MM.1S (cell line): ENCODE results near the gene PBX4.

Experiments used
- DNase-seq: peaks from one replicate; pipeline ENCODE4 v3.0.0-alpha.2; 2015
- H2AFZ ChIP-seq: fragments of 300-600 bp; sonication (generic); 2 replicates; pipeline ENCODE4 v1.6.0; 2016; ENCODE audit warnings: antibody characterized with exemption, low read length
- H3F3A ChIP-seq: fragments of 300-600 bp; sonication (generic); 2 replicates; pipeline ENCODE4 v1.6.1; 2016; ENCODE audit warnings: mild to moderate bottlenecking, antibody characterized with exemption, low read length, moderate library complexity, mixed read lengths; ENCODE audit not compliant: insufficient read depth
- H3K27ac ChIP-seq: fragments of 300-600 bp; sonication (generic); 2 replicates; pipeline ENCODE4 v1.5.1; 2016; ENCODE audit warnings: mild to moderate bottlenecking, low read length
- H3K27me3 ChIP-seq: fragments of 300-600 bp; sonication (generic); replicated peaks from 2 replicates; pipeline ENCODE4 v1.6.0; 2016; ENCODE audit warnings: low read length; ENCODE audit not compliant: insufficient read depth
- H3K36me3 ChIP-seq: fragments of 300-600 bp; sonication (generic); replicated peaks from 2 replicates; pipeline ENCODE4 v1.6.1; 2016; ENCODE audit warnings: mild to moderate bottlenecking, low read length, mixed read lengths; ENCODE audit not compliant: insufficient read depth
- H3K4me1 ChIP-seq: fragments of 300-600 bp; sonication (generic); 2 replicates; pipeline ENCODE4 v1.6.1; 2016; ENCODE audit warnings: low read length, mixed read lengths
- H3K4me2 ChIP-seq: fragments of 300-600 bp; sonication (generic); 2 replicates; pipeline ENCODE4 v1.6.0; 2016; ENCODE audit warnings: low read depth, low read length
- H3K4me3 ChIP-seq: fragments of 300-600 bp; sonication (generic); 2 replicates; pipeline ENCODE4 v1.5.1; 2016; ENCODE audit warnings: low read length, mixed read lengths
- H3K79me2 ChIP-seq: fragments of 300-600 bp; sonication (generic); 2 replicates; pipeline ENCODE4 v1.6.1; 2016; ENCODE audit warnings: mixed run types, low read length, mixed read lengths
- H3K9ac ChIP-seq: fragments of 300-600 bp; sonication (generic); 2 replicates; pipeline ENCODE4 v1.6.1; 2016; ENCODE audit warnings: low read length, mixed read lengths
- H3K9me2 ChIP-seq: fragments of 300-600 bp; sonication (generic); replicated peaks from 2 replicates; pipeline ENCODE4 v1.6.1; 2016; ENCODE audit warnings: mild to moderate bottlenecking, low read length, mixed read lengths; ENCODE audit not compliant: insufficient read depth
- H3K9me3 ChIP-seq: fragments of 300-600 bp; sonication (generic); replicated peaks from 2 replicates; pipeline ENCODE4 v1.6.1; 2016; ENCODE audit warnings: mild to moderate bottlenecking, low read length, mixed read lengths; ENCODE audit not compliant: insufficient read depth
- H4K20me1 ChIP-seq: fragments of 300-600 bp; sonication (generic); 2 replicates; pipeline ENCODE4 v1.6.1; 2016; ENCODE audit warnings: mild to moderate bottlenecking, low read length, moderate library complexity, mixed read lengths; ENCODE audit not compliant: insufficient read depth
- CTCF ChIP-seq: fragments of 300-600 bp; sonication (generic); IDR thresholded peaks from 2 replicates; pipeline ENCODE4 v1.5.1; 2016; ENCODE audit warnings: antibody characterized with exemption, low read length, mixed read lengths
- EZH2 ChIP-seq: fragments of 300-600 bp; sonication (generic); optimal IDR thresholded peaks from 2 replicates; pipeline ENCODE3; 2017; ENCODE audit warnings: low read depth, mild to moderate bottlenecking, antibody characterized with exemption, low read length, mixed read lengths
- EZH2phosphoT487 ChIP-seq: fragments of 300-600 bp; sonication (generic); IDR thresholded peaks from 2 replicates; pipeline ENCODE4 v1.6.1; 2018; ENCODE audit warnings: antibody characterized with exemption, low read length

PBX4 gene

GRCh38 chr19:19597809-19598306 lies 20.6 kb downstream of the PBX4 start:
- Histone ChIP-seq H3K4me2 (no peak overlapping the region), H3F3A (no peaks in the 10 kb centered on the region), H3K9me3 (no peaks in the 10 kb centered on the region), H3K4me1 (0 out of 2 replicates have a peak, but pooled peaks cover 8% of the 10 kb centered on the region), H3K27me3 (no peaks in the 10 kb centered on the region; the same call in 1 of the 2 replicates), H4K20me1 (no peaks in the 10 kb centered on the region), H3K4me3 (no peak overlapping the region), H3K36me3 (no peaks in the 10 kb centered on the region), H3K79me2 (no peaks in the 10 kb centered on the region), H2AFZ (no peak overlapping the region), H3K9me2 (no peaks in the 10 kb centered on the region), H3K9ac (no peak overlapping the region), H3K27ac (no peak overlapping the region)
- no peak for DNase-seq
- TF ChIP-seq CTCF (no peak), EZH2 (no peak), EZH2phosphoT487 (no peak)

- no peaks in the 10 kb centered on the region for H3F3A ChIP-seq
- H3K4me2 ChIP-seq, result no peak overlapping the region
- H3K9me2 ChIP-seq, result no peaks in the 10 kb centered on the region
- no peak overlapping the region for H3K4me3 ChIP-seq
- DNase-seq, result no peak
- no peak overlapping the region for H3K9ac ChIP-seq
- no peaks in the 10 kb centered on the region for H3K9me3 ChIP-seq
- TF ChIP-seq EZH2 (no peak), CTCF (no peak), EZH2phosphoT487 (no peak)
- no peaks in the 10 kb centered on the region for H3K79me2 ChIP-seq
- no peaks in the 10 kb centered on the region; the same call in 1 of the 2 replicates for H3K27me3 ChIP-seq
- H2AFZ ChIP-seq, result no peak overlapping the region
- H3K27ac ChIP-seq, result no peak overlapping the region
- no peaks in the 10 kb centered on the region for H3K36me3 ChIP-seq
- H3K4me1 ChIP-seq, result 0 out of 2 replicates have a peak, but pooled peaks cover 8% of the 10 kb centered on the region
- no peaks in the 10 kb centered on the region for H4K20me1 ChIP-seq
These were observed 23.3 kb downstream of the PBX4 start for GRCh38 chr19:19595171-19595701.

GRCh38 chr19:19594381-19594780 lies 24.1 kb downstream of the PBX4 start:
- H3F3A ChIP-seq, result no peaks in the 10 kb centered on the region
- DNase-seq, result no peak
- no peak overlapping the region for H3K27ac ChIP-seq
- no peaks in the 10 kb centered on the region for H3K9me3 ChIP-seq
- H3K4me1 ChIP-seq, result 0 out of 2 replicates have a peak, but pooled peaks cover 8% of the 10 kb centered on the region
- H3K36me3 ChIP-seq, result no peaks in the 10 kb centered on the region
- H3K4me2 ChIP-seq, result no peak overlapping the region
- H2AFZ ChIP-seq, result no peak overlapping the region
- no peak overlapping the region for H3K4me3 ChIP-seq
- no peaks in the 10 kb centered on the region for H3K9me2 ChIP-seq
- TF ChIP-seq EZH2phosphoT487, result no peak
- no peak for TF ChIP-seq CTCF
- no peaks in the 10 kb centered on the region for H3K79me2 ChIP-seq
- no peaks in the 10 kb centered on the region; the same call in 1 of the 2 replicates for H3K27me3 ChIP-seq
- no peaks in the 10 kb centered on the region for H4K20me1 ChIP-seq
- H3K9ac ChIP-seq, result no peak overlapping the region
